Colonic mucosa (tissue), 4 donors: ENCODE measurements around the gene PPFIA2. TPM values are rescaled to one million over a fixed set of nuclear protein-coding genes. Genes with fewer than 3 reads are reported as not detected.

Experiments
- DNase-seq: peaks from one replicate; pipeline ENCODE4 v3.0.0-alpha.2; 2020
- H3K27ac ChIP-seq: fragments of 200-600 bp; one replicate; pipeline ENCODE4 v1.8.0; 2021
- H3K27me3 ChIP-seq: fragments of 200-600 bp; one replicate; pipeline ENCODE4 v1.8.0; 2021
- H3K36me3 ChIP-seq: fragments of 200-600 bp; one replicate; pipeline ENCODE4 v1.8.0; 2021
- H3K4me1 ChIP-seq: fragments of 200-600 bp; one replicate; pipeline ENCODE4 v1.8.0; 2021; ENCODE audit warnings: mild to moderate bottlenecking
- H3K4me3 ChIP-seq: fragments of 200-600 bp; one replicate; pipeline ENCODE4 v1.8.0; 2021
- H3K9ac ChIP-seq, 2 donors: one replicate each; pipeline ENCODE4 v1.7.0; 2013; ENCODE audit warnings: control low read depth in 2 of 2, low read depth in 2 of 2, low read length in 2 of 2
- H3K9me3 ChIP-seq: fragments of 200-600 bp; one replicate; pipeline ENCODE4 v1.8.0; 2021
- CTCF ChIP-seq: fragments of 200-600 bp; IDR thresholded peaks from one replicate; pipeline ENCODE4 v1.8.0; 2022; ENCODE audit warnings: antibody characterized with exemption, mild to moderate bottlenecking
- intact Hi-C: fragments of 100-400 bp; cut with DNase I; formaldehyde crosslinking; loops from one replicate; pipeline ENCODE4 v1.14.1; 2022
- total RNA-seq, 2 donors: library from RNA; stranded (reverse); fragmentation: NEBNext Ultra II Directional in 1 of 2; extraction: Animal tissue kit (Norgen Biotek cat#: 25700) in 1 of 2; gene quantifications; one replicate each; pipeline ENCODE4 v1.2.1, GENCODE V29; 2021
- donor health status: healthy.
- donor health status: DM: no; HTN: no; CAD: no.
- donor health status: DM: no; HTN: no; CAD: no.

Gene PPFIA2
- total RNA-seq, 2 donors from 2014 or later: 0.49 to 2.2 TPM

DNA sequence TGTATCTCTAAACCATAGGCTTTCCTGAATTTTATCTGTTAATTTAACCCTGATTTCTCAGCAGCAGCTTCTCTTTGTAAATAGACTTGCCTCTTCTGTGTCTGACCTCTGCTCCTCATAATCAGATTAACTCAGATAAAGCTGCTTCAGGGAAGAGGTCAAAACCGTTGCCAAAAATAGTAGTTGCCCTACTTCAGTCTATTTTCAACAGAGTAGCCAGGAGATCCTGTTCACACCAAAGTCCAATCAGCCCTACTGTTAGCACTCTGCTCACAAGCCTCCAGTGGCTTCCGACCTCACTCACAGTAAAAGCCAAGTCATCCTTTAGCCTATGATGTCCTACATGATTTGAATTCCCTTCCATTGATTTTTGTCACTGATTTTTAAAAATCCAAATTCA is 258.4 kb downstream of the PPFIA2 start:
- Histone ChIP-seq H3K9me3 (no peaks in the 10 kb centered on the region), H3K27ac (no peak overlapping the region), H3K4me1 (no peaks in the 10 kb centered on the region), H3K36me3 (no peaks in the 10 kb centered on the region), H3K9ac (no peak overlapping the region), H3K27me3 (no peaks in the 10 kb centered on the region), H3K4me3 (no peak overlapping the region)
- DNase-seq: no peak
- intact Hi-C loops: no loop called here
- no peak for TF ChIP-seq CTCF

DNA sequence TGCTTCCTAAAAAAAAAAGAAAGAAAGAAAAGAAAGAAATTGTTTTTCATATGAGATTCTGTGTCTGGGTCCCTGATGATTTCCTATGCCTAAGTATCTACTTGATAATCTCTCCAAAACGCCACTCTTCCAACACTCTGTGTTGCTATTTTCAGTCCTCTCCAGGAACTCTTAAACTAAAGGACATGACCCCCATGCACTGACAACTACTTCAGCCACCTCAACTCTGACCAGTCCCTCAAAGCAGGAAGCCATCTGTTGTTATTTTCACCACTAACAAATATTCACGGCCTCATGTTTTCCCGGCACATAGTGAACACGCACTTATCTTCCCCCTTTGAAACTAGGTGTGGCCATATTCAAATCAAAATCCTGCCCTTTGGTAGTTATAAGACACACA is 259.3 kb downstream of the PPFIA2 start:
- intact Hi-C loops: no loop called here
- H3K9me3 ChIP-seq: no peaks in the 10 kb centered on the region

GRCh38 chr12:81492131-81492720 is 266.9 kb downstream of the PPFIA2 start:
- TF ChIP-seq CTCF: no peak
- no peak for DNase-seq
- intact Hi-C loops: no loop called here

More for the DNA sequence above, 259.3 kb downstream of the PPFIA2 start:
- Histone ChIP-seq H3K4me3 (no peak overlapping the region), H3K36me3 (no peaks in the 10 kb centered on the region), H3K27ac (no peak overlapping the region), H3K4me1 (no peaks in the 10 kb centered on the region), H3K27me3 (no peaks in the 10 kb centered on the region), H3K9ac (no peak overlapping the region)
- no peak for DNase-seq
- TF ChIP-seq CTCF: no peak

GRCh38 chr12:81472934-81473333 is 286.2 kb downstream of the PPFIA2 start:
- DNase-seq: no peak
- no peak for TF ChIP-seq CTCF
- H3K27me3 ChIP-seq: no peaks in the 10 kb centered on the region
- no peaks in the 10 kb centered on the region for H3K4me1 ChIP-seq
- no peak overlapping the region for H3K9ac ChIP-seq
- no peaks in the 10 kb centered on the region for H3K36me3 ChIP-seq
- H3K4me3 ChIP-seq: no peak overlapping the region
- H3K27ac ChIP-seq: no peak overlapping the region
- no peaks in the 10 kb centered on the region for H3K9me3 ChIP-seq
- intact Hi-C loops: no loop called here

More at GRCh38 chr12:81492131-81492720, 266.9 kb downstream of the PPFIA2 start:
- Histone ChIP-seq H3K4me3 (no peak overlapping the region), H3K27me3 (no peaks in the 10 kb centered on the region), H3K36me3 (no peaks in the 10 kb centered on the region), H3K9ac (no peak overlapping the region), H3K27ac (no peak overlapping the region), H3K9me3 (no peaks in the 10 kb centered on the region), H3K4me1 (no peaks in the 10 kb centered on the region)

DNA sequence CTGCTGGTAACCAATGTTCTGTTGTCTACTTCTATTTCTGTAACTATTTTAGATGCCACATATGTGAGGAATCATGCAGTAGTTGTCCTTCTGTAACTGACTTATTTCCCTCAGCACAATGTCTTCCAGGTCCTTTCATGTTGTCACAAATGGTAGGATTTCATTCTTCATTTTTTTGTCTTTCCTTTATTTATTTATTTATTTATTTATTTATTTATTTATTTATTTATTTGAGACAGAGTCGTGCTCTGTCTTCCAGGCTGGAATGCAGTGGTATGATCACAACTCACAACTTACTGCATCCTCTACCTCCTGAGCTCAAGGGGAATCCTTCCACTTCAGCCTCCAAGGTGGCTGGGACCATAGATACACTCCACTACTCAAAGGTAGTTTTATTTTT is 288.2 kb downstream of the PPFIA2 start:
- Histone ChIP-seq H3K9me3 (no peaks in the 10 kb centered on the region), H3K27me3 (no peaks in the 10 kb centered on the region), H3K4me3 (no peak overlapping the region), H3K4me1 (no peaks in the 10 kb centered on the region), H3K27ac (no peak overlapping the region), H3K9ac (no peak overlapping the region), H3K36me3 (no peaks in the 10 kb centered on the region)
- no peak for DNase-seq
- no peak for TF ChIP-seq CTCF
- intact Hi-C loops: no loop called here
